Adrenal gland (tissue), 5 donors: ENCODE data around the gene INPP4B.

Source experiments
- POLR2A ChIP-seq, 2 donors: fragments of 450-650 bp; IDR thresholded peaks; one replicate each; pipeline ENCODE4 v1.6.1; 2017; ENCODE audit warnings: antibody characterized with exemption in 2 of 2, mild to moderate bottlenecking in 2 of 2, moderate library complexity in 1 of 2
- TF ChIP-seq, protein P1 (sequence below), 6 experiments: fragments of 450-650 bp in 4 of 6; fragments of 200-600 bp in 2 of 6; sonication (generic) in 1 of 6; IDR thresholded peaks; 1 replicate in 5 of 6; 2 replicates in 1 of 6; pipeline versions ENCODE4 v1.5.1 to v1.8.0; 2016 to 2021; ENCODE audit warnings: antibody characterized with exemption in 6 of 6, mild to moderate bottlenecking in 2 of 6, moderate library complexity in 1 of 6
- donor health status: DM: no; HTN: no; CAD: no.

DNA sequence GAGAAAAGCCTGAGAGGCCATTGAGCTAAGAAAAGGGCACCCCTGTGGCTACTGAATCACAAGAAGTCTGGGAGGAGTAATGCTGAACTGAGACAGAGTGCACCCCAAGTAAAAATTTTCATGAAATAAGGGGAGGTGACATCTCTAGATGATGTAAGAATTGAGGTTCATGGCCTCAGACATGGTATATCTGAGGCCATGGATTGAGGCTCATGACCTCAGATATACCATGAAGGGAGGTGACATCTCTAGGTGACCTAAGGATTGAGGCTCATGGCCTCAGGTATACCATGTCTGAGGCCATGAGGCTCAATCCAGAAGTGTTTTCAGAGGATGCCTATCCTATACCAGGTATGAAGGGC is 560.9 kb downstream of the INPP4B start:
- TF ChIP-seq, protein P1, sequence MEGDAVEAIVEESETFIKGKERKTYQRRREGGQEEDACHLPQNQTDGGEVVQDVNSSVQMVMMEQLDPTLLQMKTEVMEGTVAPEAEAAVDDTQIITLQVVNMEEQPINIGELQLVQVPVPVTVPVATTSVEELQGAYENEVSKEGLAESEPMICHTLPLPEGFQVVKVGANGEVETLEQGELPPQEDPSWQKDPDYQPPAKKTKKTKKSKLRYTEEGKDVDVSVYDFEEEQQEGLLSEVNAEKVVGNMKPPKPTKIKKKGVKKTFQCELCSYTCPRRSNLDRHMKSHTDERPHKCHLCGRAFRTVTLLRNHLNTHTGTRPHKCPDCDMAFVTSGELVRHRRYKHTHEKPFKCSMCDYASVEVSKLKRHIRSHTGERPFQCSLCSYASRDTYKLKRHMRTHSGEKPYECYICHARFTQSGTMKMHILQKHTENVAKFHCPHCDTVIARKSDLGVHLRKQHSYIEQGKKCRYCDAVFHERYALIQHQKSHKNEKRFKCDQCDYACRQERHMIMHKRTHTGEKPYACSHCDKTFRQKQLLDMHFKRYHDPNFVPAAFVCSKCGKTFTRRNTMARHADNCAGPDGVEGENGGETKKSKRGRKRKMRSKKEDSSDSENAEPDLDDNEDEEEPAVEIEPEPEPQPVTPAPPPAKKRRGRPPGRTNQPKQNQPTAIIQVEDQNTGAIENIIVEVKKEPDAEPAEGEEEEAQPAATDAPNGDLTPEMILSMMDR (IDR thresholded peaks at IDR 0.05): no peak
- no peak for TF ChIP-seq POLR2A (IDR thresholded peaks at IDR 0.05)
